T-cell (primary cell): ENCODE results near the gene ZNF503. TPM values are rescaled to one million over a fixed set of nuclear protein-coding genes. Genes with fewer than 3 reads are reported as not detected.

Experiments
- ATAC-seq, 4 experiments: fragments of 200-7000 bp in 3 of 4; fragments of 150-1000 bp in 1 of 4; cut with Tn5 transposase; replicated peaks in 1 of 4; 1 replicate in 3 of 4; 2 replicates in 1 of 4; pipeline ENCODE4 v1.10.0; 2021; ENCODE audit warnings: moderate library complexity in 3 of 4, mild to moderate bottlenecking in 2 of 4, moderate number of reproducible peaks in 1 of 4
- CTCF ChIA-PET, 2 donors: fragments of 300-600 bp; sonication (Branson Sonifier 250); formaldehyde crosslinking; loops; one replicate each; lab custom pipeline; 2022; ENCODE audit warnings: antibody characterized with exemption in 2 of 2; lab: Charles Lee
- POLR2A ChIA-PET, 2 donors: fragments of 300-600 bp; sonication (Branson Sonifier 250); formaldehyde crosslinking; loops; one replicate each; lab custom pipeline; 2022; ENCODE audit warnings: antibody characterized with exemption in 2 of 2; lab: Charles Lee
- DNase-seq, 35 experiments: peaks; one replicate each; pipeline versions ENCODE4 v3.0.0 to v3.0.0-alpha.2; 2013 to 2023
- H3K27ac ChIP-seq: one replicate; pipeline ENCODE4 v1.5.1; 2013; ENCODE audit warnings: low read length
- H3K27me3 ChIP-seq, 2 experiments: replicated peaks in 1 of 2; 1 replicate in 1 of 2; 2 replicates in 1 of 2; pipeline versions ENCODE4 v1.6.1 to v1.7.0; 2013; ENCODE audit warnings: low read length in 1 of 2, mixed read lengths in 1 of 2; ENCODE audit not compliant: control insufficient read depth in 2 of 2, insufficient read depth in 2 of 2; ENCODE audit errors: extremely low read depth in 1 of 2
- H3K36me3 ChIP-seq, 2 donors: 1 replicate in 1 of 2; 2 replicates in 1 of 2; pipeline versions ENCODE4 v1.6.1 to v1.7.0; 2013; ENCODE audit warnings: low read length in 1 of 2; ENCODE audit not compliant: control insufficient read depth in 2 of 2, insufficient read depth in 1 of 2; ENCODE audit errors: extremely low read depth in 1 of 2
- H3K4me1 ChIP-seq, 2 experiments: 1 replicate in 1 of 2; 2 replicates in 1 of 2; pipeline versions ENCODE4 v1.6.1 to v1.7.0; 2013; ENCODE audit warnings: low read length in 2 of 2, mixed read lengths in 1 of 2; ENCODE audit not compliant: insufficient read depth in 2 of 2, control insufficient read depth in 1 of 2; ENCODE audit errors: extremely low read depth in 1 of 2
- H3K4me3 ChIP-seq, 2 donors: 1 replicate in 1 of 2; 2 replicates in 1 of 2; pipeline versions ENCODE4 v1.5.1 to v1.7.0; 2013; ENCODE audit warnings: mild to moderate bottlenecking in 2 of 2, low read length in 1 of 2, moderate library complexity in 1 of 2; ENCODE audit not compliant: control insufficient read depth in 1 of 2; ENCODE audit errors: extremely low read depth in 1 of 2
- H3K9me3 ChIP-seq: 2 replicates; pipeline ENCODE4 v1.7.0; 2013
- H3K27ac Mint-ChIP-seq, 2 donors: one replicate each; pipeline ENCODE4 v1.8.0; 2020 to 2021; ENCODE audit warnings: mild to moderate bottlenecking in 2 of 2, mixed read lengths in 2 of 2
- H3K27me3 Mint-ChIP-seq, 2 donors: one replicate each; pipeline ENCODE4 v1.8.0; 2021 to 2022; ENCODE audit warnings: mixed read lengths in 2 of 2
- H3K36me3 Mint-ChIP-seq: one replicate; pipeline ENCODE4 v1.8.0; 2021; ENCODE audit warnings: mixed read lengths
- H3K4me1 Mint-ChIP-seq, 3 donors: one replicate each; pipeline ENCODE4 v1.8.0; 2020 to 2022; ENCODE audit warnings: mixed read lengths in 3 of 3, mild to moderate bottlenecking in 1 of 3
- H3K4me3 Mint-ChIP-seq, 3 donors: one replicate each; pipeline ENCODE4 v1.8.0; 2020 to 2022; ENCODE audit warnings: mild to moderate bottlenecking in 3 of 3, mixed read lengths in 3 of 3, moderate library complexity in 3 of 3
- H3K9me3 Mint-ChIP-seq, 3 donors: one replicate each; pipeline ENCODE4 v1.8.0; 2020 to 2022; ENCODE audit warnings: mixed read lengths in 3 of 3
- WGBS: methylation state at CpG from one replicate; pipeline ENCODE4 v1.1.5; 2013; ENCODE audit warnings: missing lambda C conversion rate; ENCODE audit not compliant: insufficient coverage; 5-methylcytosine and 5-hydroxymethylcytosine counted together
- total RNA-seq, 35 experiments: library from RNA in 6 of 35; stranded (reverse) in 6 of 35; fragments of 120-200 nt in 1 of 35; gene quantifications; one replicate each; pipeline versions ENCODE4 v1.2.1 to v1.2.4 and lab custom pipeline; 2013 to 2026

The ZNF503 gene
- total RNA-seq, 5 donors from 2014 or later (not counting 1 experiment from before 2014, with no cell fraction given) = 0.16 to 0.38 (median 0.30) TPM; not detected in 1

DNA sequence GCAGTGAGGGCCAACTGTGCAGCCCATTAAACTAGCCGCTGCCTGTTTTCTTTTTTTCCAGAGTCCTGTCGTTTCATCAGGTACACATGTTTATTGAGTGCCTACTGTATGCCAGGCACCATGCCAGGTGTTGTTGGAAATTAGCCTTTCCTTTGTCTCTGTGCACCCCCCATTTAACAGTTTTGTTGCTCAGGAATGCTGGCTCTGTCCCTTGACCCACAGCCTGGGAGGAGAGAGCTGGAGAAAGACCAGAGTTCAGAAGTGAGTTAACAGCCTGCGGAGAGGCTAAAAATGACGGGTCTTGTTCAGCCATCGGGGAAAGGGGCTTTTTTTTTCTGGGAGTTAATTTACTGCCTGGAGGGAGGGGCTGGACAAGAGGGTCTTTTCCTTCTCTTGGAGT lies 31.2 kb upstream of the ZNF503 start:
- Histone ChIP-seq H3K27me3 (peaks cover 0 to 41% of the 10 kb centered on the region in 2 experiments), H3K4me3 (no peak overlapping the region), H3K9me3 (no peaks in the 10 kb centered on the region), H3K4me1 (no peaks in the 10 kb centered on the region), H3K36me3 (no peaks in the 10 kb centered on the region), H3K27ac (no peak overlapping the region)
- no peaks in the 10 kb centered on the region for H3K36me3 Mint-ChIP-seq
- no peak for DNase-seq
- no peak for ATAC-seq
- H3K27ac Mint-ChIP-seq = no peak overlapping the region
- H3K4me1 Mint-ChIP-seq = peaks cover 0 to 6% (median 5%) of the 10 kb centered on the region in 3 donors
- no peaks in the 10 kb centered on the region for H3K9me3 Mint-ChIP-seq
- POLR2A ChIA-PET = no interaction called here
- peaks cover 65 to 69% of the 10 kb centered on the region in 2 donors for H3K27me3 Mint-ChIP-seq
- WGBS = no CpG with 5 or more reads among the region's 5 CpGs
- CTCF ChIA-PET = no interaction called here
- H3K4me3 Mint-ChIP-seq = no peak overlapping the region

DNA sequence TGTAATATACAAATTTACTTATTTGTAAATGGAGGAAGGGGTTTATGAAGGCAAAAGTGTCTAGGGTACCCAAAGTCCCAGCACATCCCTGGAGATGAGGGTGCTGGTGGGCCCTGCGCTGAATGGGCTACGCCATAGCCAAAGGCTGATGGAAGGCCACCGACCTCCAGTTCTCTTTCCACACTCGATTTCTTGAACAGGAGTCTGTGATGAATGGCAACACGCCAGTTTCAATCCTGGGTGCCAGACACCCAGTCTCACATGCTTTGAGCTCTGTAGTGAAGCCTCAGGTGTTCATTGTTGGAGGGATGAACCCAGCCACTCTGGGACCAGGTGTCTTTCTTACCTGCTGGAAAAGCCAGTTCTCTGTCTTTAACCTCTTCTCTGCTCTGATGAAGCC lies 30.6 kb upstream of the ZNF503 start:
- peaks cover 0 to 41% of the 10 kb centered on the region in 2 experiments for H3K27me3 ChIP-seq
- H3K4me1 Mint-ChIP-seq = peaks cover 0 to 6% (median 5%) of the 10 kb centered on the region in 3 donors

DNA sequence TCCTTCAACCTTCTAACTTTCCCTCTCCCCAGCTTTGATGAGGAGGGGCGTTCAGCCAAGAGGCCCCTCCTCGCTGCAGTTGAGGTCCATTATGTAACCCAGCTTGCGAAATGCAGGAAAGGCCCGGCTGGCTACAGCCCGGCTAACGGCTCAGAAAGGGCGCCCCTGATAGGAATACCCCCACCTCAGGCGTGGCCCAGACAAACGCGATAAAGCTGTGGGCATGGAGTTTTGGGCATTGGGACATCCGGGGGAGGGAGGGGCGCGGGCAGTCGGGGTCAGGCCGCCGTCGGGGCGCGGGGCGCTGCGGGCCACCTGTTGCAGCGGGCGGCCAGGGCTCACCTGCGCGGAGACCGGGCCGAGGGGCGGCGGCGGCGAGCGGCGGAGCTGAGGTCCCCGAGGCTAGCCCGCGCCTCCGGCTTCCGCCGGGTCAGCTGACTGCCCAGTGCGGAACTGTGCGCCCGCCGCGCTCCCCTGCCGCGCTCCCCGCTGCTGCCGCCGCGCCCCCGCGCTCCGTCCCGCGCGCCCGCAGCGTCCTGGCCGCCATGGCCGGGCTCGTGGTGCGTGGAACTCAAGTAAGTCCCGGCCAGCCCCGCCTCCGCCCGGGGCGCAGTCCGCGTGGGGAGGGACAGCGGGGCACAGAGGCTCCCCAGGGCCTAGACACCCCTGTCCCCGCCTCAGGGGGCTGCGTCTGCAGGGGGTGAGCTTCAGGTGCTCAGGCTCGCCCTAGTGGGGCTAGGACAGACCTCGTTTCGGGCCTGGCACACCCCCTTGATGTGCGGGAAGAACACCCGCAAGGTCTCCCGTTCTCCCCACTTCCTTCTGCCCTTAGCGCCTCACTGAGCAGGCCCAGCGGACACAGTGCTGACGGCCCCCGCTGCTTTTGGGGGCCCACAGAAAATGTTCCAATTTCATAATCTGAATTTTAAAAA lies 29.9 kb upstream of the ZNF503 start, which contains the start of gene LRMDA:
TSS of gene LRMDA (plus strand) at position 445 of the 932 bp plus-strand sequence.
- Histone ChIP-seq H3K27me3 (peaks cover 0 to 41% of the 10 kb centered on the region in 2 experiments), H3K36me3 (no peaks in the 10 kb centered on the region), H3K27ac (no peak within 1 kb of the TSS), H3K4me1 (no peaks in the 10 kb centered on the region), H3K9me3 (no peaks in the 10 kb centered on the region), H3K4me3 (no peak within 1 kb of the TSS)
- DNase-seq = peak in 1 of 35 experiments; percentile 8
- H3K9me3 Mint-ChIP-seq = no peaks in the 10 kb centered on the region
- H3K36me3 Mint-ChIP-seq = no peaks in the 10 kb centered on the region
- peak within 1 kb of the TSS in 2 of 3 donors; percentile 37 to 50 for H3K4me3 Mint-ChIP-seq
- POLR2A ChIA-PET = no interaction called here
- H3K27ac Mint-ChIP-seq = peak within 1 kb of the TSS in 1 of 2 donors; percentile 31
- peaks cover 0 to 6% (median 5%) of the 10 kb centered on the region in 3 donors for H3K4me1 Mint-ChIP-seq
- H3K27me3 Mint-ChIP-seq = peaks cover 60 to 62% of the 10 kb centered on the region in 2 donors
- CTCF ChIA-PET = no interaction called here
- no peak for ATAC-seq
- 7% methylated on average over 73 of the region's 82 CpGs for WGBS

More for the DNA sequence above, 30.6 kb upstream of the ZNF503 start:
- peaks cover 63 to 65% of the 10 kb centered on the region in 2 donors for H3K27me3 Mint-ChIP-seq
- Histone ChIP-seq H3K27ac (no peak overlapping the region), H3K9me3 (no peaks in the 10 kb centered on the region), H3K4me1 (no peaks in the 10 kb centered on the region), H3K4me3 (no peak overlapping the region), H3K36me3 (no peaks in the 10 kb centered on the region)
- ChIA-PET CTCF (no interaction called here), POLR2A (no interaction called here)
- no peak for DNase-seq
- ATAC-seq = no peak
- no peaks in the 10 kb centered on the region for H3K36me3 Mint-ChIP-seq
- 92% methylated on average over 5 of the region's 5 CpGs for WGBS
- no peaks in the 10 kb centered on the region for H3K9me3 Mint-ChIP-seq
- H3K27ac Mint-ChIP-seq = no peak overlapping the region
- H3K4me3 Mint-ChIP-seq = peak overlapping the region in 1 of 3 donors; percentile 50

DNA sequence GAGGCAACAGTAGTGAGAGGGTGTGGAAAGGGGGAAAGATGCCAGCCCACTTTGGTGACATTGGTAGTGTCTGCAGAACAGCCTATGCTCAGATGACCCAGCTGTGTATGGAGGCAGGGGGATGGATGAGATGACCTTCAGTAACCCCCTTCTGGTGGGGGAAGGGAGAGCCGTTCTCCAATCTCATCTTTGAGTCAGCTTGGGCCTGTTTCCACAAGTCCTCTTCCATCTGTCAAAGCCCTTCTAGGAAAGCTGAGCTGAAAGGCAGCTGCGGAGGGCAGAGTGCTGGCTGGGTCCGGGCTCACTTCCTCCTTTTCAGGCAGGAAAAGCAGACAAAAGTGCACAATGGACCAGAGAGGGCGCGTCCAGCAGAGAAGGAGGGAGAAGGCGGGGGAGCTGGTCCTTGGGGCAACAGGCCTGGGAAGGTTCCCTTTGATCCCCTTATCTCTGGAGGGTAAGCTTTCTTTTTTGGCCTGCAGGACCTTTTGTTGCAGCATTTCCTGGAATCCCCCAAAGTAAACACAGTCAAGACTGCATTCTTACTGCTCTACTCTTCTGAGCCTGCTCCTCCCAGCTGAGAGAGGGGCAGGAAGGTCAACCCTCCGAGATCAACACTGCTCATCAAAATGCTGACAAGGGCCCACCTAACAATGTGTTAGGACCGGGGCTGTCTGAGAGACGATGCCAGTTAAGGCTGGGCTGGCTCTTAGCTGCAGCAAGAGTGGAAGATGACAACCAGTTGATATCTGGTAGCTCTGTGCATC lies 28.6 kb upstream of the ZNF503 start:
- WGBS = 29% methylated on average over 6 of the region's 9 CpGs
- Histone ChIP-seq H3K4me3 (no peak overlapping the region), H3K9me3 (no peaks in the 10 kb centered on the region), H3K36me3 (no peaks in the 10 kb centered on the region), H3K27me3 (peaks cover 0 to 43% of the 10 kb centered on the region in 2 experiments), H3K4me1 (no peaks in the 10 kb centered on the region), H3K27ac (no peak overlapping the region)
- DNase-seq (peak in 1 of 35 experiments; percentile 26), ATAC-seq (no peak)
- ChIA-PET POLR2A (interaction anchor here in 1 of 2 donors (0.5 kb wide), 1 partner anchor 10 kb away, joined by 7 read pairs; no protein-coding TSS in a partner anchor), CTCF (no interaction called here)
- Mint-ChIP-seq H3K27me3 (peaks cover 58 to 59% of the 10 kb centered on the region in 2 donors), H3K27ac (peak overlapping the region in 1 of 2 donors; percentile 31), H3K36me3 (no peaks in the 10 kb centered on the region), H3K9me3 (no peaks in the 10 kb centered on the region), H3K4me1 (peaks cover 0 to 6% (median 5%) of the 10 kb centered on the region in 3 donors), H3K4me3 (no peak overlapping the region)

DNA sequence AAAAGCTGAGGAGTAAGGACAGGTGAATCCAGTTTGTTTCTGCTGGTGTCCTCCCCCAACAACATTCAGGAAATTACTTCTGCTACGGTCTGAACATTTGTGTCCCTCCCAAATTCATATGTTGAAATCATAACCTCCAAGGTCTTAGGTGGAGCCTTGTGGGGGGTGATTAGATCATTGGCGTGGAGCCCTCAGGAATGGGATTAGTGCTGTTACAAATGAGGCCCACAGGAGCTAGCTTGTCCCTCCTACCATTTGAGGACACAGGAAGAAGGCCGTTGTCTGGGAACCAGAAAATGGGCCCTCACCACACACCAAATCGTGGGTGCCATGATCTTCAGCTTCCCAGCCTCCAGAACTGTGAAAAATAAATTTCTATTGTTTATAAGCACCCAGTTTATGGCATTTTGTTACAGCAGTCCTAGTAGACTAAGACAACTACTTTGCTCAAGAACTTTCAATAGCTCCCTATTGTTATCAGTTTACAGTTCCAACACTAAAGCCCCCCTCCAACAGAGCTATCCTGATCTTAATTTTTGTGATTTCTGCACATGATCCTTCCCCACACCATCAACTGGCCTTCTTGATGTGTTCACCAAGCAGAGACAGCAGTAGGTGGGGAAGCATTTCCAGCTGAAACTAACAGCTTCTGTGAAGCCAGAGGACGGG lies 27.7 kb upstream of the ZNF503 start:
- Histone ChIP-seq H3K27ac (no peak overlapping the region), H3K9me3 (no peaks in the 10 kb centered on the region), H3K4me1 (no peaks in the 10 kb centered on the region), H3K4me3 (no peak overlapping the region), H3K36me3 (no peaks in the 10 kb centered on the region), H3K27me3 (peaks cover 0 to 41% of the 10 kb centered on the region in 2 experiments)
- Mint-ChIP-seq H3K36me3 (no peaks in the 10 kb centered on the region), H3K4me1 (peaks cover 0 to 6% (median 5%) of the 10 kb centered on the region in 3 donors), H3K9me3 (no peaks in the 10 kb centered on the region), H3K4me3 (no peak overlapping the region), H3K27me3 (peaks cover 49 to 54% of the 10 kb centered on the region in 2 donors), H3K27ac (no peak overlapping the region)
- POLR2A ChIA-PET = no interaction called here
- DNase-seq (no peak), ATAC-seq (no peak)
- CTCF ChIA-PET = no interaction called here
- 82% methylated on average over 1 of the region's 5 CpGs for WGBS
